HG03108 (cell line): Measurements from ENCODE around the gene MUL1.

ENCODE experiments used
- ATAC-seq: cut with Tn5 transposase; IDR thresholded peaks from one replicate; pipeline ENCODE4 v1.9.1; 2021; ENCODE audit warnings: moderate library complexity; ENCODE audit not compliant: unreplicated experiment

The MUL1 gene

DNA sequence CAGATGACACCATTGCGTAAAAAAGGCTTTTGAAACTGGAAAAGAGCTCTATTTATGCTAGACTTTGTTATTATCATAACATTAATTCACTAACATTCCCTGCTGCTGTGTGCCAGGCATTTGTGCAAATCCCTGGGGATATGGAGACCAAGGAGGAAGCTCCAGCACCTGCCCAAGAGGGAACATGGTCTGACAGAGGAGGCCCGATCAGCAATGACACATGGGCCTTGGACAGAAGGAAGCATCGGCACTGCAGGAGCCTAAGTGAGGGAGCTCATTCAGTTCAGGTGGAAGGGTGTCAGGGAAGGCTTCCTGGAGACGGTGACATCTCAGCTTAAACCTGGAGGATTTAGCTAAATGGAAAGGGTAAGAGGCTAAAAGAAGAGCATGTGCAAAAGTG lies 35.8 kb downstream of the MUL1 start:
- no peak for ATAC-seq

DNA sequence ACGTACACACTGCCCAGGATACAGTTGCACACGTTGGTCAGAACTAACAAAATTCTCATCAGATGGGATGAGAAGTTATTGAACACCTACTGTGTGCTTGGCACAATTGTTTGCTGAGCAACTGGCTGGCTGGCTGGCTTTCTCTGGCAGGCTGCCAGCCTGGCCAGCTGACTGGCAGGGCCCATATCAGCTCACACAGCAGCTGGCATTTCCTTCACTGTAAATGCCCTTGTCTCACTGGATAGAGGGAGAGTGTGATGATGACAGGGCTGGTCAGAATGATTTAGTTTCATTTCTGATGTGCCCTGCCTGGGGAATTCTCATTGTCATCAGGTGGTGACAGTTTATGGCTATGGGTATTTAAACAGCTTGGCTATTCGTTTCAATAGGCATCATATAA lies 37.8 kb downstream of the MUL1 start:
- ATAC-seq, result no peak

DNA sequence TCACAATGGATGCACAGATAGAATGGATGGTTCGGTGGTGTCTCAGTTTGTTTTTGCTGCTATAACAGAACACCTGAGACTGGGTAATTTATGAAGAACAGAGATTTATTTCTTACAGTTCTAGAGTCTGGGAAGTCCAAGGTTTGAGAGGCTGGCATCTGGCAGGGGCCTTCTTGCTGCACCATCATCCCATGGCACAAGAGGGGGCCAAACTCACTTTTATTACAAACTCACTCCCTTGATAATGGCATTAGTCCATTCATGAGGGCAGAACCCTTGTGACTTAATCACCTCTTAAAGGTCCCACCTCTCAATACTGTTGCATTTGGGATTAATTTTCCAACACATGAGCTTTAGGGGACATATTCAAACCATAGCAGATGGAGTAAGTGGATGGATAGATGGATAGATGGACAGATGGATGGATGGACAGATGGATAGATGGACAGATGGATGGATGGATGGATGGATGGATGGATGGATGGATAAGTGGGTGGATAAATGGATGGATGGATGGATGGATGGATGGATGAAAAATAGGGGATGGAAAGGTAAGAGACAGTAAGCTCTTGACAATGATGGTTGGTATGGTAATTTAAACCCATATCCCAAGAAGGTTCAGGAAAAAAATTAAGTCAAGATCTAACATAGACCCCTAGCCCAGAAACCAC lies 38.4 kb downstream of the MUL1 start:
- ATAC-seq, result no peak

DNA sequence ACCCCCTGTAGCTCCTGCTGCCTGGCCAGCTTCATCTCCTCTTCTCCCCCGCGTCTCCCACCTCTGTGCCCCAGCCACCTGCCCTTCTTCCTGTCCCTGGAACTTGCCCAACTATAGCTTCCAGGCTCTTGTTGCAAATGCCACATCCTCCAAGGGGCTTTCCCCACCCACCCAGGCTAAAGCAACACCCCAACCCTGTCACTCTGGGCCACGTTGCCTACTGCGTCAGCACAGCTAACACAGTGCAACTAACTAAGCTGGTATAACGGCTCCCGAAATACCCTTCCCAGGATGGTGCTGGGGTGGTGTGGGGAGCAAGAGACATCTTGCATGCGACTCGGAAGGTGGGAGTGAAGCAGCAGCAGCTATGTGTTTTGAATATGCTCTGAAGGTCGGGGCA lies 41.7 kb downstream of the MUL1 start:
- ATAC-seq, result no peak

DNA sequence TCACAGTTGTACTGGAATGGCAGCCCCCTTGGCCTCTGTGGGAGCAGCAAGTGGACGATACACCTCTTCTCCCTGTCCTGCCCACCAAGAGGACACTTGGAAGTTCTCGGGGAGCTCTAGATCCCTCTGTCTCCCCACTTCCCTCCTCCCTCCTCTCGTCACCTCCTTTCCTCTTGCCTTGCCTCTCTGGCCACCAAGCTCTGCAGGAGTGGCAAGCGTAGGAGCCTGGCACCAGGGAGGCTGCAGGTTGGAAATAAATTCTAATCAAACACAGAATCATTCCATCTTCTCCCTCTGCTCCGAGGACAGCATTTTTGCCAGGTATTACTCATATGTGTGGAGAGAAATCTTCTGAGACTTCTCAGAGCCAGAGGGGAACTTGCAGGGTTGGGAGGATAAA lies 42.8 kb downstream of the MUL1 start:
- ATAC-seq, result no peak

DNA sequence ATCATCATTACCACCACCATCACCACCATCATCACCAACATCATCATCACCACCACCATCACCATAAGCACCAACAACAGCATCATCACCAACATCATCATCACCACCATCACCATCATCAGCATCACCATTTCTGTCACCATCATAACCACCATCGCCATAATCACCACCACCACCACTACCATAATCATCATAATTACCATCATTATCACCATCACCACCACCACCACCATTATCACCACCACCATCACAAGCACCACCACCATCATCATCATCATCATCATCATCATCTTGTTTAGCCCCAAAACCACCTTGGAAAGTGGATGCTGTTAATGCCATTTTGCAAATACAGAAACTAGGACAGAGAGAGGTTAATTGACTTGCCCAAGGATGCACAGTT lies 44.4 kb downstream of the MUL1 start:
- ATAC-seq, result no peak

DNA sequence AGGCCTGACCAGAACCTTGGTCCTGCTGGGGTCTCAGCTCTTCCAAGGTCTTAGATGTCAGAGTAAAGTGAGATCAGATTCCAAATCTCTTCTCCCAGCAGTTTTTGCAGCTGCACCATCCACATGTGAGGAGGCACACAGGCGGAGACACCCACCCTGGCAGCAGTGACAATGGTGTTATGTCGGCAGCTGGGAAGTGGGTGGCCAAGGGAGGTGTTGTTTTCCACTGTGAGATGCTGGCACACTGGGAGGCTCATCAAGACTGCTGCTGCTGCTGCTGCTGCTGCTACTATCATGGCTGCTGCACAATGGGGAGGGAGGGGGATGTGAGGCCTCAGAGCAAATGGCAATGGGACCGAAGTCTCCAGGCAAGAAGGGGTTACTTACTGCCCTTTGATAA lies 45.6 kb downstream of the MUL1 start:
- no peak for ATAC-seq

DNA sequence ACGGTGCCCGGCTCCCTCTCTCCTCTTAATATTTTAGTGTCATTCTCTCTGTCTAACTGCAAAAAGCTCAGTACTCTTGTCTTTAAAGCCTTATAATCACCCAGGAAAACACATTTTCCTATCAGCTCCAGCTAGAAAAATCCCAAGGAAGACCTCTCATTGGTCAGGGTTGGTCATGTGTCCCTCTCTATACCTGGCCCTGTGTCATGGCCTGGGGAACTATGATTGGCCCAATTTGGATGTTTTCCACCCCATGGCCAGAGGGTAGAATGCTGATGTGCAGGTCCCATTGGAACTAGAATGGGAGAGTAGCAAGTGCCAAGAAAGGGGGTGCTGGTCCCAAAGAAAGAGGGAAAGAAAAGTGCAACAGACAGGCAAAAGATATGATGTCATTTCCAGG lies 49.2 kb downstream of the MUL1 start:
- ATAC-seq, result no peak

DNA sequence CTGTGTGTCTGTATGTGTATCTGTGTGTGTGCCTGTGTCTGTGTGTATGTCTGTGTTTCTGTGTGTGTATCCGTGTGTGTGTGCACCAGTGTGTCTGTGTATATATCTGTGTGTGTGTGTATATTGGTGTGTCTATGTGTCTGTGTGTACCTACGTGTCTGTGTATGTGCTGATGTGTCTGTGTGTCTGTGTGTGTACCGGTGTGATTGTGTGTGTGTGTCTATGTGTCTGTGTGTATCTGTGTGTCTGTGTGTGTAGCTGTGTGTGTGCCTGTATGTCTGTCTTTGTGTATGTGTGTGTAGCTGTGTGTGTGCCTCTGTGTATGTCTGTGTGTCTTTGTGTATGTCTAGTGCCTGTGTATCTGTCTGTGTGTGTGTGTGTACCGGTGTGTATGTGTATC lies 53.9 kb downstream of the MUL1 start:
- ATAC-seq, result no peak

DNA sequence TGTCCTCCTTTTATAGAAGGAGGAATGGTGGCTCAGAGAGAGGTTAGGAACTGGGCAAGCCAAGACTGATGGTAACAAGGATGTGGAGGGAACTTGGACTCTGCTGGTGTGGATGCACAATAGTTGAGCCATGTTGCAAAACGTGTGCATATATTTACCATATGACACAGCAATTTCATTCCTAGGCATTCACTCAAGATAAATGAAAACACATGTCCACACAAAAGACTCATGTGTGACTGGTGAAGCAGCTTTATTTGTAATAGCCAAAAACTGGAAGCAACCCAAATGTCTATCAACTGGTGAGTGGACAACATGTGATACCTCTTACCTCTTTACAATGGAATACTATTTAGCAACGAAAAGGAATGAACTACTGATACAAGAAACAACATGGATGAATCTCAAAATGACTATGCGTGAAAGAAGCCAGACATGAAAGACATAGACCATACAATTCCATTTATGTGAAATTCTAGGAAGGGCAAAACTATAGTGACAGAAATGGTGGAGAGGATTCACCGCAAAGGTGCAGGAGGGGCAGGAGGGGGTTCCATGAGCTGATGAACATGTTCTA lies 58.1 kb downstream of the MUL1 start:
- ATAC-seq, result no peak
